Uterus (tissue), 2 donors: ENCODE results near the gene CCDC141.
"Not testable (repeated sequence)": the region's sequence is repeated elsewhere in the genome, so short reads cannot be mapped to it uniquely, and the experiment has no call there.

Experiments
- CTCF ChIP-seq, 4 experiments: fragments of 200-600 bp in 2 of 4; fragments of 450-650 bp in 2 of 4; sonication (generic) in 2 of 4; IDR thresholded peaks; one replicate each; pipeline ENCODE4 v1.5.1; 2016 to 2019; ENCODE audit warnings: antibody characterized with exemption in 4 of 4, mild to moderate bottlenecking in 2 of 4, moderate library complexity in 1 of 4
- POLR2A ChIP-seq, 2 donors: fragments of 450-650 bp; IDR thresholded peaks; one replicate each; pipeline ENCODE4 v1.6.1; 2016; ENCODE audit warnings: antibody characterized with exemption in 2 of 2, mild to moderate bottlenecking in 1 of 2, moderate library complexity in 1 of 2

GRCh38 chr2:179014189-179014588, 35.7 kb downstream of the CCDC141 start:
- TF ChIP-seq POLR2A, CTCF (IDR thresholded peaks at IDR 0.05): not testable (repeated sequence)
